ENCODE data around the gene ZNF23.

ZNF23 gene

DNA sequence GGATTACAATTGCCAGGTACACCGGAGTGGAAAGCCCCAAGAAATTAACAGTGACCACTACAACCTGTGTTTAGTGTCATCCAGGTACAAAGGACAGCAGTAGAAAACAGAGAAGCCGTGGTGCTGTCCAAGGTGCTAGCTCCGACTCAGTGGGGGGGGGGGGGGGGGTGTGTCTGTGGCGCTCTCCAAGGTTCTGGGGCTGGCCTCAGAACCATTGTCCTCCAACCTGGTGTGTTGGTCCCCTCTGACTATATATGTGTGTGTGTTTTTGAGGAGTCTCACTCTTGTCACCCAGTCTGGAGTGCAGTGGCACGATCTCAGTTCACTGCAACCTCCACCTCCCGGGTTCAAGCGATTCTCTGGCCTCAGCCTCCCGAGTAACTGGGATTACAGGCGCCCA, 5.8 kb upstream of the ZNF23 start:
- DNase-seq = peak; percentile 48

DNA sequence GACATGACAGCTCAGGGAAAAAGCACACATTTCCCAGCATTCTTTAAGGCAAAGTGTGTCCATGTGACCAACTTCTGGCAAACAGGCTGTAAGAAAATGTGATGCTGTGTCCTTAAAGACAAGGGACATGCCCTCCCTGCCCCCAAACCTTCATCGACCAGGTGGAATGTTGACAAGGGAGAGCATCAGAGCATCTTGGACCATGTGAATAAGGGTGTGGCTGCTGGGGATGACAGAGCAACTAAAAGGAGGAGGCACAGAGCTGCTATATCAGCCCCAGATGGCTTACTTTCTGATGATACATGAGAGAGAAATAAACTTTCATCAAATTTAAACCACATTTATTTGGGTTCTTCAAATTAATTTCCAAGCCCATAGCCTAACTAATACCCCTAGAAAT, 2.2 kb upstream of the ZNF23 start:
- peak; percentile 51 for DNase-seq

DNA sequence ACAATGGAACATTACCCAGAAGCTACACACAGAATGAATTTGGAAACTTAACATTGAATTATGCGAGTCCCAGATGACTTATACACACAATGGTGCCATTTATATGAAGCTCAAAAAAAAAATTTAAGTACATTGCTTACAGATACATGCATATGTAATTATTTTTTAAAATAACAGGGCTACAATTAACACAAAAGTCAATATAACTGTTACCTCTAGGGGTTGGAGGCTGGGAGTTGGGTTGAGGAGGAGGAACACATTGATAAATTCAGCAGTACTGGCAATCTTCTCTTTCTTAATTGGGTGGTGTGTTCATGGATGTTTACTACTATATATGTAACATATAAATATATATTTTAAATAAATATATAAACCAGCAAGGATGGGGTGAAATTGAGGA, 1.1 kb downstream of the ZNF23 start:
- peak; percentile 53 for DNase-seq

DNA sequence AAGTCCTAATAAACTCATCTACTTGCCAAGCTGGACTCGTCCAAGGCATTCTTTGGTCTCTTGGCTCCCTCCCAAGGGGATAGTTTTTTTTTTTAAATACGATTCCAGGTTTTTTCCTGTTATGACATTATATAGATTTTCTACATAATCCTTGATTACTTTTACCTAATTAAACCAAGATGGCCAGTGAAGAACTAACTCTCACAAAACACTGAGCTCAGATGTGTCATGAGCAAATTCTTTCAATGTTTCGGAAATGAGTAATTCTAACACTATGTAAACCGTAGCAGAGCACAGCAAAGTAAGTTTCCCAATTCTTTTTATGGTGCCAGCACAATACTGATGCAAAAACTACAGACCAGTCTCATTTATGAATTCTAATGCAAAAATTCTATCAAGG, 1.8 kb downstream of the ZNF23 start:
- no peak for DNase-seq

DNA sequence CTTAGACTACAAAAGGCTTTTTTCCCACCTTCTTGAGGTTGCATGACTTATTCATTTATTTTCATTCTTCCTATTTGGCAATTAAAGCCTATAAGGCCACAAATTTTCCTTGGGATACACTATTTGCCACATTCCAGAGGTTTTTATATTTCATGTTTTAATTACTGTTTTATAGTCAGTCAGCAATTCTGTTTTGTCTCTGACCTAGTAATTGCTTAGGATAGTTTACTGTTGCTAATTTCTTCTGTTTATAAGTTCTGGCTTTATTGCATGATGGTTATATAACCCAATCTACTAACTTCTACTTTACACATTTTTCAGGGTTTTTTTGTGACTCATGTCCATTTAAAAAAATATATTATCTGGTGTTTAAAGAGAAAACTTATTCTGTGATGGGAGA, 2.5 kb downstream of the ZNF23 start:
- DNase-seq = no peak

DNA sequence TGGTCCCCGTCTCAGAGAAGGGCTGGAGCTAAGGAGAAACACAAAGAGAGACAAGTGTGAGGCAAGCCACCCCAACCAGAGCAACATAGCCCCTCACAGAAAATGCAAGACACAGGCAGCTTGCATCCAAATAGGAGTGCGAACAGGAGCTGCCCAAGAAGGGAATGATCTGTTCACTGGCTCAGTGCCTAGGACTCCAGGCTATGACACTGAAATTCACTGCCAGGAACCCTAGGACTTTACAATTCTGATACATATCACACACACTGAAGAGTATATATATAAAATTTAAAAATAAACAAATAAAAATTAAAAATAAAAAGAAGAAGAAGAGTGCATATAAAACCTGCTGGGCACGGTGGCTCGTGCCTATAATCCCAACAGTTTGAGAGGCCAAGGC, 5.2 kb downstream of the ZNF23 start:
- DNase-seq = no peak

DNA sequence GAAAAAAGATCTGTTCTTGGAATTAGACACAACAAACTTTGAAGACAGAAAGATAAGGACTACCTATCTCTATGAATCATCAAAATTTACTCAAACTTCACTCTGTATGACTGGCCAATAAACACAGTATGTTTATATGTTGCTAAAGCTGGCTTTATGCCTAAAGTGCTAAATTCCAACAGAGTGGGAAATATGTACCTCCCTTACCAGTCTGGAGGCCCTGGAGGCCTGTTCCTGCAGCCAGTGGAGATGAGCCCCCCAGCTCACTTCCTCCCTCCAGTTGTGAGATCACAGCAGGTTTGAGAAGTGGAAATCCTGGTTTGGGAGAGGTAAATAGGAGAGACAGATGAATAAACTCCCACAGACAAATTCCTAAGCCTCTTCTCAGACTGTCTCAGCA, 9.0 kb downstream of the ZNF23 start:
- DNase-seq = no peak

DNA sequence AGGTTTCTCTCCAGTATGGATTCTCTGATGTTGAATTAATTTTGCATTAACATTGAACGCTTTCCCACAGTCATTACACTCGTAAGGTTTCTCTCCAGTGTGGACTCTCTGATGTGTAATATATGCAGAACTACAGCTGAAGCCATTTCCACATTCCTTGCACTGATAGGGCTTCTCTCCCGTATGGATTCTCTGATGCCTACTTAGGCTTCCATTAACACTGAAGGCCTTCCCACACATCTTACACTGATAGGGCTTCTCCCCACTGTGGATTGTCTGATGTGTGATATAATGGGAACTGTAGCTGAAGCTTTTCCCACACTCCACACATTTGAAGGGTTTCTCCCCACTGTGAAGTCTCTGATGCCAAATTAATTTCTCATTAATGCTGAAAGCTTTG, 13.0 kb downstream of the ZNF23 start:
- no peak for DNase-seq

DNA sequence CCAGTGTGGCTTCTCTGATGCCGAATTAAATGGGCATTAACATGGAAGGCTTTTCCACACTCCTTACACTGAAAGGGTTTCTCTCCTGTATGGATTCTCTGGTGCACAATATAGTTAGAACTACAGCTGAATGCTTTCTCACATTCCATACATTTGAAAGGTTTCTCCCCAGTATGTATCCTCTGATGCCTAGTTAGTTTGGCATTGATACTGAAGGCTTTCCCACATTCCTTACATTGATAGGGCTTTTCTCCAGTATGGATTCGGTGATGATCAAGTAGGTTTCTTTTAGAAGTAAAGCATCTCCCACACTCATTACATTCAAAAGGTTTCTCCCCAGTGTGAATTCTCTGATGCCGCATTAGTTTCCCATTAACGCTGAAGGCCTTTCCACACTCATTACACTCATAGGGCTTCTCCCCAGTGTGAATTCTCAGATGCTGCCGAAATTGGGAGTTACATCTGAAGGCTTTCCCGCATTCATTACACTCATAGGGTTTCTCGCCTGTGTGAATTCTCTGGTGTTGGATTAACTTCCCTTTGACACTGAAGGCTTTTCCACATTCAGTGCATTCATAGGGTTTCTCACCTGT, 13.7 kb downstream of the ZNF23 start:
- DNase-seq = no peak

DNA sequence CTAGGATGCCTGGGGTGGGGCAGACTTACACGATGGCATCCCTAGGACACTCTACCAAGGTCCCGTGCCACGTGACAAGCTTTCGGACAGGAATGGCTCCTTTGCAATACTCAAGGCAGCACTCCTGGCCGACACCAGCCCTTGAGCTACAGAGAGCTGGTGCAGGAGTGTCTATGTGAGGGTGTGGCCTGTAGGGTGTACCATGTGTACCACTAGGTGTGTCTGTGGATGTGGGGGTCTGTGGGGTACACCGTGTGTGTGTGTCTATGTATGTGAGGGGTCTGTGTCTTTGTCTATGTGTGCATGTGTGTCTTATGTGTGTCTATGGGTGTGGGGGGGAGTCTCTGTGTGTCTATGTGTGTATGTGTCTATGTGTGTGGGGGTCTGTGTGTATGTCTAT, 18.3 kb downstream of the ZNF23 start:
- no peak for DNase-seq

DNA sequence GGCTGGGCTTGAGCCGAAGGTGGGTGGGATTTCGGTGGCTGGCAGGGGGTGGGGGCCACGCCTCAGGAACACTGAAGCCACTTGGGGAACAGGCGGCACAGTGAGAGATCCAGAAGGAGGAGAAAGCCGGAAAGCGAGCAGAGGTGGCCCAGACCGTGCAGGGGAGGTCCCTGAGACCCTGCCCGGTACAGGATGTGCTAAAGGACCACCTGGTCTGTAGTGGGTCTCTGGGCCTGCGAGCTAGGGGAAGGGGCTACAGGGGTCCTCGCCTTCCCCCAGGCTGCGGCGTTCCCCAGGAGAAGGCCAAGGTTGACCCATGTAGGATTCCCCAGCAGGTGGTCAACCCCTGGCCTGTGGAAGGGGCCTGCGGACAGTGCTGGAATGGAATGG, 20.0 kb downstream of the ZNF23 start, which contains the start of gene TLE7:
TLE7 (minus strand) TSS at position 4 of the 390 bp plus-strand sequence. CDS start 8,730 bp downstream, outside the sequence.
- no peak for DNase-seq

DNA sequence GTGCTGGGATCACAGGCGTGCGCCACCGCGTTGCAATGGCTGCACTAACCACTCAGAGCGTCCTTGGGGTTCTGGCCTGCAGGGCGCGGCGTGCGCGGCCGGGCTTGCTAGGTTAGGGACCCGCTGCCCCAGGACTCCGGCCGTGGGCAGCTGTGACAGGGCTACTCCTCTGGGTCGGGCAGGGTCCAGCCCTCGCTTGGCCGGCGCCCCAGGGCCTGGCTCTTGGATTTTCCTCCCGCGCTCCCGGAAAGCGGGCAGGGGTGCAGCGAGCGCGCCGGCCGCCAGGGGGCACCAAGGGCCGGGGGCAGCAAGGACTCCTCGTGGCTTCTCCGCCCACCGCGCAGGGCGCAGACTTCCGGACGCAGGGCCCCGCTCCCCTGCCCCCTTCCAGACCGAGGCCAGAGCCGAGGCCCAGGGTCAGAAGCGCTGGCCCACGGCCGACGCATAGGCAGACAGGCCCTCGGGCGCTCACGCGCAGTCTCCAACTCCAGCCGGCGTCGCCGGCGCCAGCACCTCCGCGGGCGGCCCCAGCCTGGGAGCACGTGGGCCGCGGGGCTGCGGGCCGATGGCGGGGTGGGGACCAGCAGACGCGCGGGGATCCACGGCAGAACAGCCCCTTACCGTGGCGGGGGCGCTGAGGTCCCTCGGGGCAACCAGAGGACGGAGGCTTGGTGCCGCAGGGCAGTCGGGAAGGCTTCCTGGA, 20.5 kb downstream of the ZNF23 start:
- DNase-seq = peak; percentile 17

DNA sequence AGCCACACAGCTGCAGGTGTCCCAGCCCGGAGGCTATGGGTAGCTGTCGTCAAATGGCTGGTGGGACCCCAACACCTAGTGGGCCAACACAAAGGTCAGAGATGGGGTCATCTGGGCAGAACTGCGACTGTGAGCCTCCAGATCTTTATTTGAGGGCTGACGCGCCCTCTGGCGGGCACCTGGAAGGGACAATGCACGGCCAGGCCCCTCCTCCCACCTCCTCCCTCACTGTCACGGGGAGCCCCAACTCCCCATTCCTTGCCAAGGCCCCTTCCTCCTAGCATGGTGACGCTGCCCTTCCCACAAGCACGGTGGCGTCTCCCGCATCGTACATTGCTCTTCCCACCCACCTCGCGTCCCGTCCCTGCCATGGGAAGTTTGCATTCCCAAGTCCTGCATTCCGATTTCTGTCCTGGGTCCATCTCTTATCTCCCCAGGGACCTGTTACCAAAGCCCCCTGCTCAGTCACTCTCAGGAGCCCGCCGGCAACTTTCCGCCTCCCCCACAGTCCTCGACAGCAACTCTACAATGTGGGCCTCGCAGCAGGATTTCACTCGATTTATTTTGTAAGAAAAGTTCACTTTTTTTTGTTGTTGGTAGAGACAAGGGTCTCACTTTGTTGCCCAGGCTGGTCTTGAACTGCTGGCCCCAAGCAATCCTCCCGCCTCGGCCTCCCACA, 21.2 kb downstream of the ZNF23 start:
- peak; percentile 15 for DNase-seq

DNA sequence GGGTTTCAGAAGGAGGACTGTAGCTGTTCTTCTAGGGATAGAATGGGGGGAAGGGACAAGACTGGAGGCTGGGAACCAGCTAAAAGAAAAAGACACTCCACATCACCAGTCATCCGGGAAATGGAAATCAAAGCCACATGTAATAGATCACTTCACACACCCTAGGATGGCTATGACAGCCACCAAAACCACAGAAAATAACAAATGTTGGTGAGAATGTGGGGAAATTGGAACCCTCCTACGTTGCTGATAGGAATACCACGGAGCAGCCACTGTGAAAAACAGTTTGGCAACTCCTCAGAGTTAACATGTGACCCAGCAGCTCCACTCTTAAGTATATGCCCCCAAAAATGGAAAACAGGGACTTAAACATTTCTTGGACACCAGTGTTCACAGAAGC, 22.5 kb downstream of the ZNF23 start:
- DNase-seq = no peak

DNA sequence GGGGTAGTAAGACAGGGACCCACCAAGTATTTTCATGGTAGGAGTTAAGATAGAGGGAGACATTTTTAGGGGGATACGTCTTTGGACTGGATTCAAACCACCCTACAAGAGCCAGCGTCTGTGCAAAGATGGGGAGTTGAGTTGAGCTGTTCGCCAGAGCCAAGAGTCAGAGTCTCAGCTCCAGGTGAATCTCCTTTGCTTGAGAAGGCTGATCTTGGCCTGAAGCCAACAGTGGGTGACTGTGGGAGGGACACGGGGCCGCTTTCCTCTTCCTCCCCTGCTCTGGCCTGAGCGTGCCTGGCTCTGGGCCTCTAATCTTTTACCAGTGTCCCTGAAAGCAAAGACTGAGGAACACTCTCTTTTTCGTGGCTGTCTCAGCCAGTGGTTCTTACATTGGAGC, 25.6 kb downstream of the ZNF23 start:
- no peak for DNase-seq

DNA sequence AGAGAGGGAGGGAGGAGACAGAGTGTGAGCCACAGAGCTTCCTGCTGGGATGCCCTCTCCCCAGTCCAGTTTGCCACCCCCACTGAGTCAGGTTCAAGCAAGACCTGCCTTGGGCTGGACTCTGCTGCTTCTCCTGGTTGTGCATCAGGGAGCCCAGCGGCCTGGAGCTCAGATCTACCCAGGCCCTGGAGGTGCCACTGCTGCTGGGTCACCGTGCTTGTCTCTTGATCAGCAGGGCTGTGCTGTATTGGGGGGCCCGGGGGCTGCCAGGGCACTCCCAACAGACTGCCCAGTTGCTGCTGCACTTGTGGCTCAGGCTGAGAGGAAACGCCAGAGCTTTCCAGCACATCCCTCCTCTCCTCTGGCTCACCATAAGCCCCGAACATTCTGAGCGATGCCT, 29.1 kb downstream of the ZNF23 start:
- no peak for DNase-seq

DNA sequence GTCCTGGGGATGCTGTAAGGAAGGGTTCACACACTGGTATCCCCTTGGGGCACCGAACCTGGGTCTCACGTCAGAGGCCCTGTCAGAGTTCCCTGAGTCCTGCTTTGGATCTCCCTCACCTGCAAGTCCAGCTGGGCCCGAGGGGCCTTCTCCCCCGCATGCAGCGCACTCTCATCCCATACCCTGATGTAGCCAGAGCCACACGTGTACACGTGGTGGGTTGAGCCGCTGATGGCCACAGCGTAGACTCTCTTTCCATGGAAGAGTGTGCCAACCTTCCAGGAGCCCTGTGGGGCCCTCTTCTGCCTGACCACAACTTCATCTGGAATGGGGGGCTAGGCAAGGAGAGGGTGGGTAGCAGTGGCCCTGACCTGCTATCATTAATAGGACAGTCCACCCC, 30.1 kb downstream of the ZNF23 start:
- no peak for DNase-seq

DNA sequence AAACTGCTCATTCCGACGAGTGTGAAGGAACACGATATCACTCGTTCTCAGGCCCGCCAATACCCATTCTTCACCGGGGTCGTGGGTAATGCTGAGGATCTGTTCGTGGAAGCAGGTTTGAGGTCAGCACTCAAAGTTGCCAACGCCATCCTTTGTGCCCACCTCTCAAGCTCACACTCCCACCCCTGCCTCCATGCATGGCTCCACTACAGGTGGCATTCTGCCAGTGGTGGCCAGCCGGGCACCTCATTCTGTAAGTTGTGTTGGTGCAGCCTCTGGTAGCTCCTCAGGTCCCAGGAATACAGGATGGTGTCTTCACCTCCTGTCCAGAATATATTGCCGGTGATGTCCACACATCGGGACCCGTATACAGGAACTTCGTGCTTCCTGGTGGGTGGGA, 30.9 kb downstream of the ZNF23 start:
- no peak for DNase-seq

DNA sequence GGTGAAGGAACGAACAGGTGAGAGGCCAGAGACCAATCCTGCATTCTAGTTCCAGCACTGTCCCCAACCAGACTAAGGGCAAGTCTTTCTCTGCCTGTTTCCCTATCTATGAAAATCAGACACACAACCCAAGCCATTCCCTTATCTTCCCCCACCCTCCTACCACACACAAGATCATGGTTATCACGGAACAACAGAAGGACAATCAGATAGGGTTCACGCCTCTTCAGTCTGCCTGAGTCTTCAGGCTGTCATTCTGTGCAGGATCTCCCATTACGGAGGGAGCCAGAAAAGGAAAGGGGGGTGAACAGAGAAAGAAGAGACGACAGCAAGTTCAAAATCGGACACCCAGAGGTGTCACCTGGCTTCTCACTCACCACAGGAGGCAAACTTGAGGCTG, 31.3 kb downstream of the ZNF23 start:
- DNase-seq = peak; percentile 90

DNA sequence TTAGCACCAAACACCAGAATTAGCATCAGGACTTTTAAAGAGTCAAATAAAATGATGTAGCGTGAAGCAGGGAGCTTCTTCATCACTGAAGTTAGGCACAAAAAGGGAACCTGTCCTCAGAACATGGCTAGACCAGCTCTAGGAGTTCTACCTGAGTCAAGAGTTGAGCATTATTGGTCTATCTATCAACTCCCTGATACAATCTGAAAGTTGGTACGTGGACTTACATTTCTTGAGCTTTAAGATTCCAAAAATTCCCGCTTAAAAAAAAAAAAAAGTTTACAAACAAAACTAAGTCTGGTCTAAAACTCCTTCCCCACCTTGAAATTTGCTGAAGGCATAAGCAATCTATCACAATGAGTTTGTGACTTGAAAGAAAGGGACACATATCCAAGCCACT, 32.5 kb downstream of the ZNF23 start:
- no peak for DNase-seq

DNA sequence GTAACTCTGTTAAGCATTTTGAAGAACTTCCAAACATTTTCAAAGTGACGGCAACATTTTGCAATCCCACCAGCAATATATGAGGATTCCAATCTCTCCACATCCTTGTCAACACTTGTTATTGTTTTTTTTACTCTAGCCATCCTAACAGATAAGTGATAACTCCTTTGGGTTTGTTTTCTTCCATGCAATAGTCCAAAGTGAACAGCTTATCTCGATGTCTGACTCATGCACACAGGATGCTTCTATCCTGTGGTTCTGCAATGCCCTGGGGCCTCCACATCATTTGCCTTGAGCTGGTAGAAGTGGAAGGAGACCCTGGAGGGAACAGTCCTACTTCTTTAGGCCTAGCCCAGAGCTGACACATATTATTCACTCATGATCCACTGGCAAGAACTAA, 33.2 kb downstream of the ZNF23 start:
- no peak for DNase-seq

DNA sequence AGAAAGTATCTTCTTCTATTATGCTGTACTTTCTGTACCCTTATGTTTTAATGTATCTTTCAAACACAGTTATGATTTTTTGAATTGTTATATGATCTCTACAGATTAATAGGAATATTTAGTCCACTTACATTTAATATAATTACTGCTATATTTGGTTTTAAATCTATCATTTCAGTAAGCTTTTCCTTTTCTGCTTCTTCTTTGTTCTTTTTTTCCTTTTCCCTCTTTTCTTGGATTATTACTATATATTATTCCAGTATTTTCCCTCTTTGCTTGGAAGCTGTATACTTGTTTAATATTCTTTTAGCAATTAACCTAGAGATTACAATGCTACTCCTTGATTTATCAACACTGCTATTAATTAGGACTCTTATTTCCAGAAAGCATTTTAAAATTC, 33.7 kb downstream of the ZNF23 start:
- no peak for DNase-seq

DNA sequence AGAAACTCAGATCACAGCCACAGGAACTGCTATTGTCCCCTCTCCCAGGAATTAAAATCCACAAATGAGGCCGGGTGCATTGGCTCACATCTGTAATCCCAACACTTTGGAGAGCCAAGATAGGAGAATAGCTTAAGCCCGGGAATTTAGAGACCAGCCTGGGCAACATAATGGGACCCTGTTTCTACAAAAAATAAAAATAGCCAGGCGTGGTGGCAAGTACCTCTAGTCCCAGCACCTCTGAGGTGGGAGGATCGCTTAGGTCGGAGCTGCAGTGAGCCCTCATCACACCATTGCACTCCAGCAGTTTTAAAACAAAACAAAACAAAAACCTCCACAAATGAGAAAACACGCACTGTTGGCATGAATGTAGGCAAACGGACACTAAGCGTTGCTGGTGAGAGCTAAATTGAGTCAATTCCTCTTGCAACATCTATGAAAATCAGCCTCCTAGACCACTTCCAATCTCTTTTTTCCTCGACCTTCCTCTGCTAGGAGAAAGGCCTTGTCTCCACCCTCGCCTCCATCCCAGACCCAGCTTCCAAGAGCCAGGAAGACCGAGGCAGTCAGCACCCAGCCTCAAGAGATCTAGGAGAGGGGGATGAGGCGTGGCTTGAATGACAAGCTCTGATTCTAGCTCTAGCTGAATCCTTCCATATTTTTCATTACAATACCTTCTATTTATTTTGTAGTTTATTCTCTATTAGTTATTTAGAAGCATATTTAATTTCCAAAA, 35.0 kb downstream of the ZNF23 start:
- no peak for DNase-seq

Data from hematopoietic multipotent progenitor cell treated with erythropoietin and hydrocortisone succinate and interleukin-3 and kit ligand, for 8 days (in vitro differentiated cells).